Activated CD4-positive, alpha-beta T cell treated with anti-CD3 and anti-CD28 coated beads, Interleukin-2, amount 10 ng/mL, durations not matched to agents 24 days and 14 days (primary cell): Measurements from ENCODE around the gene DIO3. TPM values are rescaled to one million over a fixed set of nuclear protein-coding genes. Genes with fewer than 3 reads are reported as not detected.

Source experiments
- DNase-seq: peaks from one replicate; pipeline ENCODE4 v3.0.0; 2022
- H3K27ac Mint-ChIP-seq: one replicate; pipeline ENCODE4 v1.8.0; 2022; ENCODE audit warnings: mild to moderate bottlenecking, mixed read lengths
- H3K27me3 Mint-ChIP-seq: one replicate; pipeline ENCODE4 v1.8.0; 2022; ENCODE audit warnings: mixed read lengths
- H3K36me3 Mint-ChIP-seq: one replicate; pipeline ENCODE4 v1.8.0; 2022; ENCODE audit warnings: low read depth, mild to moderate bottlenecking, mixed read lengths
- H3K4me1 Mint-ChIP-seq: one replicate; pipeline ENCODE4 v1.8.0; 2021; ENCODE audit warnings: mixed read lengths
- H3K4me3 Mint-ChIP-seq: one replicate; pipeline ENCODE4 v1.8.0; 2022; ENCODE audit warnings: mild to moderate bottlenecking, moderate library complexity, mixed read lengths
- H3K9me3 Mint-ChIP-seq: one replicate; pipeline ENCODE4 v1.8.0; 2021; ENCODE audit warnings: mixed read lengths
- intact Hi-C: fragments of 100-400 bp; cut with micrococcal nuclease; formaldehyde crosslinking; loops from one replicate; pipeline ENCODE4 v1.15.1; 2023
- total RNA-seq: library from RNA; stranded (reverse); gene quantifications from 2 replicates; pipeline ENCODE4 v1.2.3, GENCODE V29; 2022

Gene DIO3
- total RNA-seq, 1 donor from 2014 or later = not detected

DNA sequence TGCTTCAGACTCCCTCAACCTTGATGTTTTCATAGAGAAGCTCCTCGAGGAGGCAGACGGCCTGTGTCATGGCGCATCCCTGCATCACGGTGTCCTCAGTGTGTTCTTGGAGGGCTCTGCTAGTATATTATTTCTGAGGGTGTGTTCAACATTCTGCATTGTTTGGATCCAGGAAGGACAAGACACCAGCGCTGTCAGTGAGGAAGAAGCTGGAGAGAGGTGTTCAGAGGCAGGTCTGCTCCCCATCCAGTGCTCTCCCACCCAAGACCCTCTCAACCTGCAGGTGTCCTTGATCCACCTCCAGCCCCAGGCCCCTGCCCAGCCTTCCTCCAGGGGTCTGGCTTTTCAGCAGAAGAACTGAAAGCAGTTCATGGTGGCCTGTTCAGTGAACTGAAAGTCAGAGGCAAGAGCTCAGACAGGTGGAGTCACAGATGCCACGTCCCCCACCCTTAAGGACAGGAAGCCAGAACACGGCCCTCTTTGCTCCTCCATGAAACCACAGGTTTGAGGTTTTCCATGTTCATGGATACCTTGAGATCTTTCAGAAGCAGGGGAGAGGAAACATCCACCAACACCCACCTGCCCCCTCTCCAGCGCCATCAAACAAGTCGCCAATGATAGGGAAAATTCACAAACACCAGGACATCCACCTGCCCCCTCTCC lies 37.4 kb downstream of the DIO3 start:
- H3K27me3 Mint-ChIP-seq = no peaks in the 10 kb centered on the region
- no peak for DNase-seq
- H3K27ac Mint-ChIP-seq = no peak overlapping the region
- intact Hi-C loops = no loop called here
- H3K4me3 Mint-ChIP-seq = no peak overlapping the region
- H3K36me3 Mint-ChIP-seq = peaks cover 10% of the 10 kb centered on the region
- peaks cover 22% of the 10 kb centered on the region for H3K9me3 Mint-ChIP-seq
- H3K4me1 Mint-ChIP-seq = peaks cover 23% of the 10 kb centered on the region

DNA sequence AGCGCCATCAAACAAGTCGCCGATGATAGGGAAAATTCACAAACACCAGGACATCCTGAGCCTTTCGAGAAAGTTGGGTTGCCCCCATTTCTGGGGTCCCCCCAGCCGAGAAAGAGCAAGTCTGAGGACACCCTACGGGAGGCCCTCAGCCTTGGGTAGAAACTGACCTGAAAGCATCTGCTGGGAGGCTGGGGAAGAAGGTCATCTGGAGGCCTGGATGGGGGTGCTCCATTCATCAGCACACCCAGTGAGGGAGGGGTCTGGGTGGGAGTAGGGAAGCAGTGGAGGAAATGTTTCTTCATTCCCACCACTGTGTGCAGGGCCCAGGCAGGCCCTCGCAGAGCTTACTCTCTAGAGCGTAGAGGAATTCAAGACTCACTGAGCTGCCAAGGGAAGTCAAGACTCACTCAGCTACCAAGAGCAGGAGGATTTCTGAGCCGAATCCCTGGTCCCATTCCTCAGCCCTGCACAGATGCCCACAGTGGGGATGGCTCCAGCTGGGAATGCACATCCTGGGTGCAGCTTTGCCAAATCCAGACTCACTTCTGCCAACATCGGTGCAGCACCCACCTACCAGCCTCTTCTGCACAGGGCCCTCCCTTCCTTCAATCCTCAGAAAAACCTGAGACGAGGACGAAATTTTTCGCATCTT lies 38.1 kb downstream of the DIO3 start:
- Mint-ChIP-seq H3K4me1 (peaks cover 23% of the 10 kb centered on the region), H3K27me3 (no peaks in the 10 kb centered on the region), H3K36me3 (peaks cover 10% of the 10 kb centered on the region), H3K9me3 (peaks cover 22% of the 10 kb centered on the region), H3K27ac (no peak overlapping the region), H3K4me3 (no peak overlapping the region)
- intact Hi-C loops = no loop called here
- no peak for DNase-seq

DNA sequence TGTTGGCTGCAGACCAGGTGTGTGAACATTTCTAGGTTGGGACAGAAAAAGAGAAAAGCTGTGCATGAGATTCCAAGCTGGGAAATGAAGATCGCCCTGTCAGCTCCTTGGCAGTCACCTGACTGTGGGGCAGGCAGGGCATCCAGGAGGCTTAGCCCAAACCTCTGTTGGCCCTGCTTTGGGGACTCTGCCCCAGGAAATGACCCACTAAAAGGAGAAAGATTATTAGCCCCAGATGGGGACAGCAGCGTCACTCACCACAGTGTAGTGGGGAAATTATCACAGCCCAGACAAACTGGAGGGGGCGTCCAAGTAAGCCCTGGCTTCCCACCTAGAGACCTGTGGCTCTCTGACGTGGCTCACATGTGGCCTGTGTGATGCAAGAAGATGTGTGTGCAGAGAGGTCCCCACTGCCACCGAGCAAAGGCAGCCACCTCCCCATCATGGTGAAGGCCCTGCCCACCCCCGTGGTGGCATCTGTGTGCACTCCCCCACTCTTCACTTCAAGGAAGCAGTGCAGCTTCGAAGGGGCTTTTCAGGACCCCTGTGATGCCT lies 39.1 kb downstream of the DIO3 start:
- no peak overlapping the region for H3K27ac Mint-ChIP-seq
- no peak for DNase-seq
- no peak overlapping the region for H3K4me3 Mint-ChIP-seq
- peaks cover 10% of the 10 kb centered on the region for H3K36me3 Mint-ChIP-seq
- H3K4me1 Mint-ChIP-seq = peaks cover 26% of the 10 kb centered on the region
- H3K9me3 Mint-ChIP-seq = peaks cover 16% of the 10 kb centered on the region
- intact Hi-C loops = no loop called here
- no peaks in the 10 kb centered on the region for H3K27me3 Mint-ChIP-seq

DNA sequence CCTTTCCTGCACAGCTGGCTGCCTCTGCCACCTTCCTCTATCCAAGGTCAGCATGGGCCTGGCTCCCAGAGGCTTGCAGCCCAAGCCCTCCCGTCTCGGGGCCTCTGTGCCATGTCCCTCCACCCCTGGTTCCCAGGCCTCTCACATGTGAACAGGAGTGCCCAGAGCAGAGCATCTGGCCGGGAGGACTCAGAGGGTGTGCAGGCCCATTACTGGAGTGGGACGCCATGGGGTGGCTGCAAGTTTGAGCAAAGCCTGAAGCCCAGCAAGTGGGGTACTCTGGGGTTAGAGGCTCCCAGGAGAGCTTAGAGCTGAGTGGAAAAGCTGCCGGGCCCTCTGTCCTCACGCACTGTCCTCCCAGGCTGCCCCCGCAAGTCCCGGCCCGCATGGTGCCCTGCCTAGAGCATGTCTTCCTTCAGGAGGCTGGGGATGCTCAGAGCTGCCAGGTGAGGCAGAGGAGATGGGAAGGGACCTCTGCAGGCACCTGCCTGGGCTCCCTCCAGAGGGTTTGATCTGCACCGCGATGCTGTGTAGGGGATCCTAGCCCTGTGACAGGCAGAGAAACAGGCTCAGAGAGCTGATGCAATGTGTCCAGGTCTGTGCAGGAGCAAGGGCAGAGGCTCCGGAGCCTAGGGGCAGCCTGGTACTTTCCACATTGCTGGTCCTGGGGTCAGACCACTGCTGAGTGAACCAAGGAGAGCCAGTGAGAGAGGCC lies 39.8 kb downstream of the DIO3 start:
- peaks cover 21% of the 10 kb centered on the region for H3K4me1 Mint-ChIP-seq
- H3K27ac Mint-ChIP-seq = no peak overlapping the region
- intact Hi-C loops = no loop called here
- H3K36me3 Mint-ChIP-seq = peaks cover 10% of the 10 kb centered on the region
- peaks cover 5% of the 10 kb centered on the region for H3K27me3 Mint-ChIP-seq
- H3K9me3 Mint-ChIP-seq = peaks cover 10% of the 10 kb centered on the region
- H3K4me3 Mint-ChIP-seq = no peak overlapping the region
- DNase-seq = no peak

DNA sequence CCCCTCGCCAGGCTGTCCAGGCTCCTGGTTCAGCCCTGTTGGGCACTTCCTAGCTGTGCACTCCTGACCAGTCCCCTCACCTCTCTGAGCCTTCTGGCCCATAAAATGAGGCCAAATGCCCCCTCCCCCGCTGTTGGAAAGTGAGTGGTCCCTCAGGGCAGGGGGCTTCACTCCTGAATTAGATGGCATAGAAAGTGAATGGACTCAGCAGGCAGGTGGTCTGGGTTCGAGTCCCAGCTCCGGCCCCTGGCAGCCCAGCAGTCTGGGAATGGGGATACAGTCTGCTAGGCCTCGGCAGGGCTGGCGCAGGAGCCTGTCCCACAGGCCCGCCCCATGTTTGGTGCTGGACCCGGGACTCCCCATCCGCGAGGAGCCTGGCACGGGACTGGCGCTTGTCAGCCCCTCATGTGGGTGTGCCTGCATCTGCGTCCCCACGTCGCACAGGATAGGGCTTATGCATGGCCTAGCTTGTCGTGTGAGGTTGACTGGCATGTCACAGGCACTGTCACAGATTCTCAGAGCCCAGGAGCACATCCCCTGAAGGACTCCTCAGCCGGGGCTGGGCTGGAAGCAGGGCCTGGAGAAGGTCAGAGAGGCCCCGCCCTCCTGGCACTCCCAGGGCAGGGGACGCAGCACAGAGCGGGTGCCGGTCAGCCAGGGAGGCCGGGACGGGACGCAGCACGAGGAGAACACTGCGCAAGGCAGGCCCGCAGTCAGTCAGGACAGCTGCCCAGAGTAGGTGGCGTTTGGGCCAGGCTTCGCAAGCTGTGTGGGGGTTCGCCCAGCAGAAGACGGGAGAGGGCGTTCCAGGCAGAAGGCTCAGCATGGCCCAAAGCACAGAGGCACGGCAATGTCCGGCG lies 40.5 kb downstream of the DIO3 start:
- intact Hi-C loops = no loop called here
- Mint-ChIP-seq H3K27me3 (peaks cover 12% of the 10 kb centered on the region), H3K36me3 (peaks cover 5% of the 10 kb centered on the region), H3K9me3 (peaks cover 8% of the 10 kb centered on the region), H3K4me1 (peaks cover 13% of the 10 kb centered on the region), H3K4me3 (no peak overlapping the region), H3K27ac (no peak overlapping the region)
- DNase-seq = no peak

DNA sequence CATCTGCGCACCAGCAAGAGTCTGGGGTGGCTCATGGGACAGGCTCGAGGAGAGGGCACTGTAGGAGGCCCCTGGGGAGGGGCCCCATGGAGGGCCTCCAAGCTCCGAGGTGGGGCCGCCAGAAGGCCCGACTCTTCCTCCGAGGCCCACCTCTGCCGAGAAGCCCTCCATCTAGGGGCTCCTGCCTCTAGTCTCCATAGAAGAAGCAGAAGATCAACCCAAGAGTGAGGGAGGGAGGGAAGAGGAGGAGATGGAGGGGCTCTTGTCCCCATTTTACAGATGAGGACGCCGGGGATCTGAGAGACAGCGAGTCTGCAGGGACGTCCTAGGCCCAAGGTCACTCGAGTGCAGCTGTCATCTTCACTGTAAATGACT lies 41.2 kb downstream of the DIO3 start:
- H3K4me3 Mint-ChIP-seq = no peak overlapping the region
- intact Hi-C loops = no loop called here
- peaks cover 11% of the 10 kb centered on the region for H3K4me1 Mint-ChIP-seq
- H3K9me3 Mint-ChIP-seq = peaks cover 8% of the 10 kb centered on the region
- no peak for DNase-seq
- H3K27me3 Mint-ChIP-seq = peaks cover 13% of the 10 kb centered on the region
- H3K36me3 Mint-ChIP-seq = peaks cover 4% of the 10 kb centered on the region
- H3K27ac Mint-ChIP-seq = no peak overlapping the region

DNA sequence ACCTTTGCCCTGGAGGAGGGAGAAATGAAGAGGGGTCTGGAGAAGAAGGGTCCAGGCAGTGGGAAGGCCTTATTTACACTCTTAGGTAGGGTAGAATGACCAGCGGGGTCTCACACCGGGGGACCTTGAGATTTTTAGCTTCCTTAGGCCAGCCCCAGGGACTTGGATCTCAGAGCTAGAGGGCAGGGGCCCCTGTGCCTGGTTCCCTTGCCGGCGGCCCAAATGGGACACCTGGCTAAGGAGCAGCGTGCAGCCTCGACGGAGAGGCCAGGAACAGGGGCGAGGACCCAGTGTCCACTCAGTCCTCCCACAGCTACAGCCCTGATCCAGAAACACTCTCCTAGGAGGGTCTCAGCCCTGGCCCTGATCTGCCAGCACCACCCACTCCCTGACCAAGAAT lies 41.8 kb downstream of the DIO3 start:
- intact Hi-C loops = no loop called here
- Mint-ChIP-seq H3K36me3 (no peaks in the 10 kb centered on the region), H3K4me1 (peaks cover 6% of the 10 kb centered on the region), H3K27me3 (peaks cover 15% of the 10 kb centered on the region), H3K27ac (no peak overlapping the region), H3K4me3 (no peak overlapping the region), H3K9me3 (peaks cover 1% of the 10 kb centered on the region)
- no peak for DNase-seq

DNA sequence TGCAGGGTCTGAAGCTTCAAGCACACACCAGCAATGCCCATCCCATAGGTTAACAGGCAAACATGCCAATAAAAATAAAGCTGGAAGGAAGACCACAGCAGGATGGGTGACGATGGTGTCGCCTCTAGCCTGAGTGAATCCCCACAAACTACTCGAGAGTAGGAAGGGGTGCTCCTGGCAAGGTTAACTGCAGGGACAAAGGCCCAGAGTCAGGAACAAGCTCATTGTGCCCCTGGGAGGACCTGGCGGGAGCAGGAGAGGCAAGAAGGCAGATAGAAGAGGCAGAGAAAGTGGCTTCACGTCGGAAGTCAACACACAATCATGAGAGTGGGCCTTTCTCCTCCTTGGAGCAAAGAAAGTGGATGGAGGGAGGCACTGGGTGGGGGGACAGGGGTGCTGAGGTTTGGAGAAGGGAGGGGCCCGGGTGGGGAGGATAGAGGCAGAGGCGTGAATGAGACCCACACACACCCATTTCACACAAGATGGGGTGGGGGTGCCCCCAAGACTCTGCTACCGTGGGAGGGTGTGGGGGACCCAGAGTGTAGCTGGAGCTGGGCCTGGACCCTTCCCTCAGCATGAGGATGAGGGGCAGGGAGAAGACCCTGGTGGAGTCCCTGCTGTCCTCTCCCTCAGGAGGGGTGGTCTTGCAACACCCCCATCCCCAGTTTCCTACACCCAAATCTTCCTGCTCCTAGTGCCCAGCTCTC lies 43.1 kb downstream of the DIO3 start:
- intact Hi-C loops = no loop called here
- Mint-ChIP-seq H3K27ac (no peak overlapping the region), H3K27me3 (peaks cover 25% of the 10 kb centered on the region), H3K4me1 (peaks cover 4% of the 10 kb centered on the region), H3K9me3 (no peaks in the 10 kb centered on the region), H3K36me3 (no peaks in the 10 kb centered on the region), H3K4me3 (no peak overlapping the region)
- no peak for DNase-seq

DNA sequence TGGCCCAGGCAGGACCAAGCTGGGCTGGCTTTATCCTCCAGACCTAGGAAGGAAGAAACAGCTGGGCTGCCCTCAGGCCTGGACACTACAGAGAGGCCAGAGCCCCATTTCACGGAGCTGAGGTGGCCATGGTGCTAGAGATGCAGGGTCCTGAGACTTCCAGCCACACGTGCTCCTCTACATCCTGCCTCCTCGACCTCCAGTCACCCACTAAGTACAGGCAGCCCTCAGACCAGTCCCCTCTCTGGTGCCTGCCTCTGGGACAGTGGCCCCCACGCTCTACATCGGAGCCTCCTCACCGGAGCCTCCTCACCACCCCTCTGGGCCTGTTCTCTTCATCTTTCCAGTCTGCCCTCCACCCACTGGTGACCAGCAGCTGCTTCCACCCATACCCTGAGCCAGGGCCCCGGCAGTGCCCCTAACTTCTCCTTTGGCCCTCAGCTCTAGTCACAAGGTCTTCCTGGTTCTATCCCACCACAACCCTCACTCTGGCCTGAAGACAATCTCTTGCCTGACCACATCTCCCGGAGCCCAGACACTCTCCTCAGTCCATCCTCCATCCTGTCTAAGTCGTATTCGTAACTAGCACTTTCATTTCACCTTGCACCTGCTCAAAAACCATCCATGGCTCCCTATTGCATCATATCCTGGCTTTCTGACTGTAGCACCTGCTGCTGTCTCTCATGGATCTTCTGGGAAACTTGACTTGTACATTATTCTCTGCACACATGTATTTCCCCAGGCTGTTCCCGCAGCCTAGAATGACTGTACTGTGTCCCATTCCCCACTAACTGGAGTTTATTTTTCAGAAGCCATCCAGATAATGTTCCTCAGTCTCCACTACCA lies 43.9 kb downstream of the DIO3 start:
- Mint-ChIP-seq H3K27ac (no peak overlapping the region), H3K4me1 (peaks cover 4% of the 10 kb centered on the region), H3K27me3 (peaks cover 29% of the 10 kb centered on the region), H3K9me3 (no peaks in the 10 kb centered on the region), H3K36me3 (no peaks in the 10 kb centered on the region), H3K4me3 (no peak overlapping the region)
- DNase-seq = no peak
- intact Hi-C loops = no loop called here

DNA sequence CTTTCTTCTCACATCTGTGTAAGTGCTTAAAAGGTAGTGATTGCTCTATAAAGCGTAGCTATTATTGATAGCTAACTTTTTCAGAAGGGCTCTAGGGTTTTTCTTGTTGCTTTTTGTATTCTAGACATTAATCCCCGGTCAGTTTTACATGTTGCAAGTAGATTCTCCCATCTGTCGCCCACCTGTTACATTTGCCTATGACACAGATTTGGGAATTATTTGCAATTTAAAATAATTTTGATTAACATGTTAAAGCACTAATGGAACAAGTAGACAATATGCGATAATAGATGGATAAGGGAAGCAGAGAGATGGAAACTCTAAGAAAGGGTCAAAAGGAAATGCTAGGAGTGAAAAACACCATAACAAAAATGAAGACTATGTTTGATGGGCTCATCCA lies 44.5 kb downstream of the DIO3 start:
- no peak overlapping the region for H3K4me3 Mint-ChIP-seq
- no peaks in the 10 kb centered on the region for H3K9me3 Mint-ChIP-seq
- H3K27me3 Mint-ChIP-seq = peaks cover 34% of the 10 kb centered on the region
- intact Hi-C loops = no loop called here
- DNase-seq = no peak
- H3K27ac Mint-ChIP-seq = no peak overlapping the region
- H3K4me1 Mint-ChIP-seq = peaks cover 4% of the 10 kb centered on the region
- H3K36me3 Mint-ChIP-seq = no peaks in the 10 kb centered on the region
